Keratinocyte (primary cell): Measurements from ENCODE around the gene TMEM208. TPM values are rescaled to one million over a fixed set of nuclear protein-coding genes. Genes with fewer than 3 reads are reported as not detected.
A peak's percentile ranks its signal among the peaks of the same experiment; 100 is the strongest.

Experiments used
- DNase-seq: peaks from one replicate; pipeline ENCODE4 v3.0.0-alpha.2; 2011; ENCODE audit warnings: low read depth, missing footprints, low spot score
- FAIRE-seq: peaks from 2 replicates; lab custom pipeline; 2011; peaks lifted over from hg19 to GRCh38; lab: Jason Lieb, UNC
- H2AFZ ChIP-seq: 2 replicates; pipeline ENCODE4 v1.6.0; 2012; ENCODE audit warnings: low read length, control low read depth, inconsistent platforms; ENCODE audit not compliant: control insufficient read depth
- H3K27ac ChIP-seq: 2 replicates; pipeline ENCODE4 v1.5.1; 2011; ENCODE audit warnings: low read length; ENCODE audit not compliant: control insufficient read depth, insufficient read depth
- H3K27me3 ChIP-seq: 3 replicates; pipeline ENCODE4 v1.6.0; 2011; ENCODE audit warnings: low read length; ENCODE audit not compliant: control insufficient read depth, insufficient read depth; ENCODE audit errors: extremely low read depth
- H3K36me3 ChIP-seq, 2 experiments: 2 replicates in 1 of 2; 3 replicates in 1 of 2; pipeline ENCODE4 v1.5.1; 2011; ENCODE audit warnings: low read length in 2 of 2, mild to moderate bottlenecking in 1 of 2; ENCODE audit not compliant: control insufficient read depth in 2 of 2, insufficient read depth in 2 of 2; ENCODE audit errors: extremely low read depth in 1 of 2
- H3K4me1 ChIP-seq: 3 replicates; pipeline ENCODE4 v1.5.1; 2011; ENCODE audit warnings: low read length; ENCODE audit not compliant: control insufficient read depth, insufficient read depth; ENCODE audit errors: extremely low read depth
- H3K4me2 ChIP-seq: 3 replicates; pipeline ENCODE4 v1.6.0; 2011; ENCODE audit warnings: low read depth, low read length; ENCODE audit not compliant: control insufficient read depth, insufficient read depth; ENCODE audit errors: extremely low read depth
- H3K4me3 ChIP-seq, 3 experiments: fragments of 200-600 bp in 1 of 3; sonication (generic) in 1 of 3; 2 replicates in 2 of 3; 3 replicates in 1 of 3; pipeline ENCODE4 v1.5.1; 2011 to 2016; ENCODE audit warnings: low read length in 3 of 3, mild to moderate bottlenecking in 3 of 3, control low read depth in 2 of 3, inconsistent platforms in 1 of 3, low read depth in 1 of 3, mixed read lengths in 1 of 3, mixed run types in 1 of 3, moderate library complexity in 1 of 3; ENCODE audit not compliant: control insufficient read depth in 2 of 3, insufficient read depth in 2 of 3; ENCODE audit errors: extremely low read depth in 1 of 3
- H3K79me2 ChIP-seq: 2 replicates; pipeline ENCODE4 v1.6.0; 2012; ENCODE audit warnings: low read length; ENCODE audit not compliant: control insufficient read depth, insufficient read depth
- H3K9ac ChIP-seq: 3 replicates; pipeline ENCODE4 v1.6.0; 2011; ENCODE audit warnings: low read length; ENCODE audit not compliant: control insufficient read depth, insufficient read depth; ENCODE audit errors: extremely low read depth
- H3K9me1 ChIP-seq: 3 replicates; pipeline ENCODE4 v1.6.0; 2011; ENCODE audit warnings: low read length; ENCODE audit not compliant: control insufficient read depth, insufficient read depth; ENCODE audit errors: extremely low read depth
- H3K9me3 ChIP-seq: 2 replicates; pipeline ENCODE4 v1.5.1; 2012; ENCODE audit warnings: low read depth, low read length; ENCODE audit not compliant: control insufficient read depth
- H4K20me1 ChIP-seq: 3 replicates; pipeline ENCODE4 v1.6.0; 2011; ENCODE audit warnings: low read length; ENCODE audit not compliant: control insufficient read depth, insufficient read depth; ENCODE audit errors: extremely low read depth
- EZH2 ChIP-seq: IDR thresholded peaks from one replicate; pipeline ENCODE4 v1.6.1; 2012; ENCODE audit warnings: inconsistent platforms, mild to moderate bottlenecking, low read length, moderate library complexity
- dilution Hi-C: fragments of 300-500 bp; cut with MboI; formaldehyde crosslinking; loops from one replicate; pipeline ENCODE4 v1.7.0; 2020; ENCODE audit warnings: low sequenced_read_pairs; ENCODE audit not compliant: extremely low pct_ligation_motif_present
- polyA plus RNA-seq, 5 experiments: library from polyadenylated mRNA; depleted of rRNA in 3 of 5; stranded (reverse) in 3 of 5; stranded (forward) in 1 of 5; unstranded in 1 of 5; fragments of >200 nt; gene quantifications; 1 replicate in 1 of 5; 2 replicates in 3 of 5; 3 replicates in 1 of 5; pipeline versions ENCODE4 v1.2.1 to v1.2.3, GENCODE V29; 2011 to 2012; ENCODE audit warnings: missing spikeins in 2 of 5, low read depth in 1 of 5, low replicate concordance in 1 of 5
- TF ChIP-seq, protein P1 (sequence below), 3 experiments: IDR thresholded peaks in 1 of 3; conservative IDR thresholded peaks in 1 of 3; optimal IDR thresholded peaks in 1 of 3; 2 replicates in 2 of 3; 3 replicates in 1 of 3; pipeline versions ENCODE3 to v1.5.1; 2011; ENCODE audit warnings: low read length in 3 of 3, mild to moderate bottlenecking in 3 of 3, moderate library complexity in 2 of 3, control low read depth in 1 of 3, inconsistent platforms in 1 of 3; ENCODE audit not compliant: insufficient read depth in 2 of 3; ENCODE audit errors: extremely low read depth in 1 of 3

Gene TMEM208
- polyA plus RNA-seq, 1 donor (not counting 4 experiments of a cell fraction or from before 2014, with no cell fraction given): 44.9 TPM

- no peaks in the 10 kb centered on the region for H3K27me3 ChIP-seq
- H3K79me2 ChIP-seq: no peaks in the 10 kb centered on the region
- FAIRE-seq (peak; percentile 85), DNase-seq (no peak)
- no peaks in the 10 kb centered on the region for H4K20me1 ChIP-seq
- TF ChIP-seq, protein P1, sequence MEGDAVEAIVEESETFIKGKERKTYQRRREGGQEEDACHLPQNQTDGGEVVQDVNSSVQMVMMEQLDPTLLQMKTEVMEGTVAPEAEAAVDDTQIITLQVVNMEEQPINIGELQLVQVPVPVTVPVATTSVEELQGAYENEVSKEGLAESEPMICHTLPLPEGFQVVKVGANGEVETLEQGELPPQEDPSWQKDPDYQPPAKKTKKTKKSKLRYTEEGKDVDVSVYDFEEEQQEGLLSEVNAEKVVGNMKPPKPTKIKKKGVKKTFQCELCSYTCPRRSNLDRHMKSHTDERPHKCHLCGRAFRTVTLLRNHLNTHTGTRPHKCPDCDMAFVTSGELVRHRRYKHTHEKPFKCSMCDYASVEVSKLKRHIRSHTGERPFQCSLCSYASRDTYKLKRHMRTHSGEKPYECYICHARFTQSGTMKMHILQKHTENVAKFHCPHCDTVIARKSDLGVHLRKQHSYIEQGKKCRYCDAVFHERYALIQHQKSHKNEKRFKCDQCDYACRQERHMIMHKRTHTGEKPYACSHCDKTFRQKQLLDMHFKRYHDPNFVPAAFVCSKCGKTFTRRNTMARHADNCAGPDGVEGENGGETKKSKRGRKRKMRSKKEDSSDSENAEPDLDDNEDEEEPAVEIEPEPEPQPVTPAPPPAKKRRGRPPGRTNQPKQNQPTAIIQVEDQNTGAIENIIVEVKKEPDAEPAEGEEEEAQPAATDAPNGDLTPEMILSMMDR (optimal IDR thresholded peaks at IDR 0.05 in 1 of 3, IDR thresholded peaks at IDR 0.05 in 1 of 3, conservative IDR thresholded peaks at IDR 0.05 in 1 of 3; ENCODE audit: extremely low read depth in 1 of 3, insufficient read depth in 2 of 3, low read length in 3 of 3): no peak
- TF ChIP-seq EZH2: no peak
- H3K4me3 ChIP-seq: no peak overlapping the region
- peaks cover 3 to 19% of the 10 kb centered on the region in 2 experiments for H3K36me3 ChIP-seq
- peaks cover 4% of the 10 kb centered on the region for H3K9me1 ChIP-seq
- H2AFZ ChIP-seq: no peak overlapping the region
- H3K27ac ChIP-seq: peak overlapping the region; percentile 52
- no peaks in the 10 kb centered on the region for H3K9me3 ChIP-seq
- peak overlapping the region; percentile 31 for H3K9ac ChIP-seq
- peaks cover 28% of the 10 kb centered on the region for H3K4me1 ChIP-seq
- peak overlapping the region; percentile 48 for H3K4me2 ChIP-seq
- dilution Hi-C loops: no loop called here
Measured at GRCh38 chr16:67206838-67207248, 20.1 kb upstream of the TMEM208 start.

DNA sequence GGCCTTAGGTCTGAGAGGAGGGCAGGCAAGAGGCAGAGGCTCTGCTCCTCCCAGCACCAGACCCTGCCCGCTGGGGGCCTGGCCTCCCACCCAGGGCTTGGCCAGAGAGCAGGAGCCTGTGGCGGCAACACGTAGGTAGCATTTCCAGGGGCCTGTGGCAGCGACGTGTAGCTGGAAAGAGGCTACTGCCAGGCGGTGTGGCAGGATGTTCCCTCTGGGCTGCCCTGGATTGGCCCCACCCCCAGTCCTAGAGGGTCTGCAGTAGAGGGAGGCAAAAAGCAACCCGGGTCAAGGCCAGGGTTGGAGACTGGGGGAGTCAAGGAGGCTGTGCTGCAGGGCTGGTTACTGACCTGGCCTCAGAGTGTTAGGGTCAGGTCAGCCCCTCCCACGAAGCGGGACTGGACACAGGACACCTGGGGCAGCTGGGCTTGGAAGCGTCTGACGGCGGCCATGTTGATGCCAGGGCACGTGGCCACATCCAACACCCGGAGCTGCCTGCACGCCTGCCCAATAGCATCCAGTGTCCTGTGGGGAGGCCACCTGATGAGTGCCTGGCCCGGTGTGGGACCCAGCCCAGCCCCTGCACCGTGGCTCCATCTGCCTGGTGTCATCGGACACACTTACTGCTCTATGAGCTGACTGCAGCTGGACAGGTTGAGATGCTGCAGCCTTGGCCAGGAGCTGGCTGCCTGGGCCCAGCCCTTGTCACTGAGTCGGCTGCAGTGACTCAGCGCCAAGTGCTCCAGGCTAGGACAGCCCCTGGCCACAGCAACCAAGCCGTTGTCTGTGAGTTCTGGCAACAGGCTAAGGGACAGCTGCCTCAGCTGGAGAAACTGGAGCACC lies 19.5 kb upstream of the TMEM208 start:
- Histone ChIP-seq H3K79me2 (no peaks in the 10 kb centered on the region), H3K9ac (peak overlapping the region; percentile 31), H3K4me3 (no peak overlapping the region), H3K27ac (peak overlapping the region; percentile 52), H3K4me1 (peaks cover 32% of the 10 kb centered on the region), H3K36me3 (peaks cover 3 to 16% of the 10 kb centered on the region in 2 experiments), H3K4me2 (peak overlapping the region; percentile 48), H4K20me1 (no peaks in the 10 kb centered on the region), H3K9me1 (peaks cover 4% of the 10 kb centered on the region), H3K9me3 (no peaks in the 10 kb centered on the region), H3K27me3 (no peaks in the 10 kb centered on the region), H2AFZ (no peak overlapping the region)
- FAIRE-seq (peak; percentile 78), DNase-seq (no peak)
- dilution Hi-C loops: no loop called here
- TF ChIP-seq EZH2: no peak
- TF ChIP-seq, protein P1 (optimal IDR thresholded peaks at IDR 0.05 in 1 of 3, IDR thresholded peaks at IDR 0.05 in 1 of 3, conservative IDR thresholded peaks at IDR 0.05 in 1 of 3; ENCODE audit: extremely low read depth in 1 of 3, insufficient read depth in 2 of 3, low read length in 3 of 3): no peak
